GM21723 (cell line): ENCODE results near the gene SCARB1.
A peak's percentile ranks its signal among the peaks of the same experiment; 100 is the strongest.
"Not testable (repeated sequence)": the region's sequence is repeated elsewhere in the genome, so short reads cannot be mapped to it uniquely, and the experiment has no call there.

Experiments
- ATAC-seq: cut with Tn5 transposase; IDR thresholded peaks from one replicate; pipeline ENCODE4 v1.9.1; 2021; ENCODE audit warnings: mild to moderate bottlenecking, moderate library complexity; ENCODE audit not compliant: unreplicated experiment

The SCARB1 gene

DNA sequence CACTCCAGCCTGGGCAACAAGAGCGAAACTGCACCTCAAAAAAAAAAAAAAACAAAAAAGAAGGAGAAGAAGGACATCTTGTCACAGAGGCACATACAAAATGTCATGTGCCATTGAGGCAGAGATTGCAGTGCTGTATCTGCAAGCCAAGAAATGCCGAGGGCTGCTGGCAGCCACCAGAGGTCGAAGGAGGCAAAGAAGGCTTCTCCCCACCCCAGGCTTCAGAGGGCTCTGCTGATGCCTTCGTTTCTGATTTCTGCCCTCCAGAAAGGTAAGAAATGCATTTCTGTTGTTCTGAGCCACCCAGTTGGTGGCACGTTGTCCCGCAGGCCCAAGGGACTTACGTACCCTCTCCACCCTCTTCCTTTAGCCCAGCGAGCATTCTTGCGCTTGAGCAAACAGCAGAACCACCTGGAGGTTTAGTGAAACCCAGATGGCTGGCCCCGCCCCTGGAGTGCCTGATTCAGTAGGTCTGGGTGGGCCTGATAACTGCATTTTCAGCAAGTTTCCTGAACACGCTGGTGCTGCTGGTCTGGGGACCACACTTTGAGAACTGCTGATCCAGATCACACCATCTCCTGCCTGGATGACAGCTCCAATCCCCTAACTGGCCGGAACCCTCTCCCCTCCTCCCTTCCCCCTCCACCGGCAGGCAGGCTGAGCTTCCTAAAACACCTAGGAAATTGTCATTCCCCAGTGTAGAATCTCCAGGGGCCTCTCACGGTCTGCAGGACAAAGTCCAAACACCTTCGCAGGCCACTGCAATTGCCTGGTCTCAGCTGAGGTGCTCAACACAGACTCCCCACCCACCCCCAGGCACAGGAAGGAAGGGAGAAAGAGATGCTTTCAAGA, 21.1 kb upstream of the SCARB1 start:
- ATAC-seq, result peak; percentile 84

DNA sequence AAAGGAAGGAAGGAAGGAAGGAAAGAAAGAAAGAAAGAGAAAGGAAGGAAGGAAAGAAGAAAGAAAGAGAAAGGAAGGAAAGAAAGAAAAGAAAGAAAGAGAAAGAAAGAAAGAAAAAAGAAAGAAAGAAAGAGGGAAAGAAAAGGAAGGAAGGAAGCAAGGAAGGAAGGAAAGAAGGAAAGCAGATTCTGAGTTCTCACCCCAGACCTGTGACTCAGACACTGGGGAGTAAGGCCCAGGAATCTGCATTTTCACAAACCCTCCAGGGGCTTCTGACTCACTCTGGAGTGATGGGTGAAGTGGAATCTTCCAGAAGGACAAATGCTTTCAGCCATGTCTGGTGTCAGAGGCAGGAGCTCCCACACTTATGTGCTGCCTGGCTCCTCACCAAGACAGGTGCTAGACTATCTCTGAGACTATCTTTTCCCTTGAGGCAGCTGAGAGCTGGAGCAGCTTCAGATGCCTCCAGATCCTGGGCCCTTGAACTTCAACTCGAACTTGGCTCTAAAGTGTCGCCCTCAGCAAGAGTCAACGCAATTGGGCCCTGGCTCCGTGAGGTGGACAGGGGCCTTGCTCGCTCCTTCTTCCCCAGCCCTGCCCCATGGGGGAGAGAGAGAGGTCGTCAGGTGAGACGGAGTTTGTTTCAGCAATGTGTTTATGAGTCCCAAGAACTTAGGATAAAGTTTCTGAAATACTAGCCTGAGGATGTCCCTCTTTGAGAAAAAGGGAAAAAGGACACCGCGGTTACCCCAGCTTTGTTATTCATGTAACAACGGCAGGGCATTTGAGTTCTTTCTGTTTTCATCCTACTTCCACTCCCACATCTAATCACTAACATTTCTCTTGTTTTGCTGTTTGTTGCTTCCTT, 19.8 kb upstream of the SCARB1 start:
- no peak for ATAC-seq

DNA sequence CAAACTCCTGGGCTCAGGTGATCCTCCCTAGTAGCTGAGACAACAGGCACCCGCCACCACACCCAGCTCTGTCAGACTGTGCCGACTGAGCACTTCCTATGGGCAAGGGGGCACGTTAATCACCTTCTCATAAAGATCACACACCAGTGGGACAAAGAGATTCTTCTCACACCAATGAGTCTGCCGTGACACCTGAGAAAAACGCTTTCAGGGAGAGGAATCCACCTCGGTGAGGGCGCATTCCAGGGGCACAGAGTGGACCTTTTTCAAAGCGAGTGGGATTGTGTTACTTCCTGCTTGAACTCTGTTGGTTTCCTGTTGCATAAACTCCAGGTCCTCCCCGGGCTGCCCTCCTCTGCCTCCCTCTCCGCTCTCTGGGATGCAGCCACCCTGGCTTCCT, 17.5 kb upstream of the SCARB1 start:
- ATAC-seq, result no peak

DNA sequence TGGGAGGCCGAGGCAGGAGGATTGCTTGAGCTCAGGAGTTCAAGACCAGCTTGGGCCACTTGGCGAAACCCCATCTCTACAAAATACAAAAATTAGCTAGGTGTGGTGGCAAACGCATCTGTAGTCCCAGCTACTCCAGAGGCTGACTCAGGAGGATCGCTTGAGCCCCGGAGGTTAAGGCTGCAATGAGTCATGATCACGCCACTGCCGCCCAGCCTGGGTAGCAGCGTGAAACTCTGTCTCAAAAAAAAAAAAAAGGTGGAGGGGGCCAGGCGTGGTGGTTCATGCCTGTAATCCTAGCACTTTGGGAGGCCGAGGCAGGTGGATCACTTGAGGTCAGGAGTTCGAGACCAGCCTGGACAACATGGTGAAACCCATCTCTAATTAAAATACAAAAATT, 16.7 kb upstream of the SCARB1 start:
- ATAC-seq, result not testable (repeated sequence)

DNA sequence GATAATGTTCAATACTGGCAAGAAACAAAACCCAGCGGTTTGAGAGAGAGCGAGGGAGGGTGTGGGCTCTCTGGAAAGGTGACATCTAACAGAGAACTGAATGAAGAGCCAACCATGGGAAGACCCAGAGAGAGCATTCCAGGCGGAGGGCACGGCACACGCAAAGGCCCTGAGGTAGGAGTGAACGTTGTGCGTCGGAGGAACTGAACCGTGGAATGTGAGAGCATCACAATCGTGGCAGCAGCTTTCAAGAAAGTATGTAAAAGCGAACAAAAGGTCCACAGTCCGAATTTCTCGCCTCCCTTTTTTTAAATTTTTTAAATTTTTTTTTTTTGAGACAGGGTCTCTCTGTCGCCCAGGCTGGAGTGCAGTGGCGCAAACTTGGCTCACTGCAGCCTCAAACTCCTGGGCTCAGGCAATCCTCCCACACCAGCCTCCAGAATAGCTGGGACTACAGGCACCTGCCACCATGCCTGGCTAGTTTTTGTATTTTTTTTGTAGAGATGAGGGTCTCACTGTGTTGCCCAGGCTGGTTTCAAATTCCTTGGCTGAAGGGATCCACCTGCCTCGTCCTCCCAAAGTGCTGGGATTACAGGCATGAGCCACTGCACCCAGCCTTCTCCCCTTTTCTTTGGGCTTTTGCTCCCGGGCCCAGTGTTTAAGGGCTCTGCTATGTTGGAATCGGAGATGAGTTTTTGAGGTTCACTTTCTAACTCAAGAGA, 15.3 kb upstream of the SCARB1 start:
- no peak for ATAC-seq

DNA sequence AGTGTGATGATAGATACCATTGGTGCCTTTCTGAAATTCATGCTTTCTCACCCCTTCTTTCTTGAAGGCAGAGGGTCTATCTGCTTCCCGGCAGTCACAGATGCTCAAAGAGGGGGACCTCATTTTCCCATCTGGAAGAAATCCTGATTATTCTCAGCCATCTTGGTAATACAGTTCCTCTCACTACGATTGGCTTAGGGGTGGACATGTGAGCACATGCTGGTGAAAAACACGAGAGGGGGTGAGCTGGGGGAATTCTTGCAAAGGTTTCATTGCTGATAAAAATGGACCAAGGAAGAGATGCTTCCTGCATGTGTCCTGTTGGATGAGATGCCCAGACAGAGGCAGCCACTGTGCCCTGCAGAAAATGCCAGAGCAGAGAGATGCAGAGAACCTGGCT, 13.8 kb upstream of the SCARB1 start:
- ATAC-seq, result no peak

DNA sequence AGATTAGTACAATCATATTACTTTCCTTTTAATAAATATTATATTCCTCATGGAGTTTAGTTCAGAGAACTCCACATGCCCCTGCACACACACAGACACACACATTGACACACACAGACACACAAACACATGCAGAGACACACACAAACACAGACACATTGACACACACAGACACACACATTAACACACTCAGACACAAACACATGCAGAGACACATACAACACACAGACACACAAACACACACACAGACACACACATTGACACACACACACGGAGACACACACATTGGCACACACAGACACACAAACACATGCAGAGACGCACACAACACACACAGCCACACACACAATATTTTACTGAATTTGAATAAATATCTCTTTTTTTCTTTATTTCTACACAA, 12.5 kb upstream of the SCARB1 start:
- ATAC-seq, result no peak

DNA sequence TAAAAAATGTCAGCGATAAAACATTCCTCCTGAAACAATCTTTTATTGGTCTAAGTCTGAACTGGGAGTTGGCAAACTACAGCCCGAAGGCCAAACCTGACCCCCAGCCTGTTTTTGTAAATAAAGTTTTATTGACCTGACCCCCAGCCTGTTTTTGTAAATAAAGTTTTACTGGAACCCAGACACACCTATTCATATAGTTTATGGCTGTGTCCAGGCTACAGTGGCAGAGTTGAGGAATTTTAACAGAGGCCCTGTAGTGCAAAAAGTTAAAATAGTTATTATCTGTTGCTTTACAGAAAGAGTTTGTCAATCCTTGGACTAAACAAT, 12.1 kb upstream of the SCARB1 start:
- ATAC-seq, result no peak

DNA sequence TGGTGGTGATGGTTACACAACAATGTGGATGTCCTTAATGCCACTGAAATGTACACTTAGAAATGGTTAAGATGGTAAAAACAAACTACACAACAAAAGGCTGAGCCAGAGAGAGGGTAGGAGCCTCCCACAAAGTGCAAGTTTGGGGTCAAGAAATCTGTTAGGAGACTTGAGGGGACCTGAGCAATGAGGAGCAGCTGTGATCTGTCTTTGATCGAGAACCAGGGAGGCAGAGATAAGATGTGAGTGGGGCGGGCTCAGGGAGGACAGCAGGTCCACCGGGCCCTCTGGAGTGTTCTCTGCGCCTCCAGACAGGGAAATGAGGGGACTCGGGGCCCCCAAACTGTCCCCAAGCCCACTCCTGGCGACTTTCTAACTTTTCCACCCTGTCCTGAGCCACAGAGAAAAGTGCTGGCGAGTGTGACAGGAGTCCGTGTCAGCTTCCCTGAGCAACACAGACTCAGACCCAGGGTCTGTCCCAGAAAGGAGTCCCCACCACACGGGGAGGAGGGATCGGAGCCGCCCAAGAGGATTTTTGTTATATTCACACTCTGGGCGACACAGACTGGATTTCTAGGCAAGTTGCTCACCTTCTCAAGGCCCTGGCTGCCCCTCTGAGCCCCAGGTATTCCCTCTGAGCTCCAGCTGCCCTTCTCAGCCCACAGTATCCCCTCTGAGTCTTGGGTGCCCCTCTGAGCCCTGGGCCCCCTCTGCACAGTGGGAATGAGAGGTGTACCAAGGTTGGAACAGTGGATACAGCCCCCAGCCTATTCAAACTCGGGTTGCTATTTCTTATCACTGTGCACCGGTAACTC, 11.5 kb upstream of the SCARB1 start:
- no peak for ATAC-seq

DNA sequence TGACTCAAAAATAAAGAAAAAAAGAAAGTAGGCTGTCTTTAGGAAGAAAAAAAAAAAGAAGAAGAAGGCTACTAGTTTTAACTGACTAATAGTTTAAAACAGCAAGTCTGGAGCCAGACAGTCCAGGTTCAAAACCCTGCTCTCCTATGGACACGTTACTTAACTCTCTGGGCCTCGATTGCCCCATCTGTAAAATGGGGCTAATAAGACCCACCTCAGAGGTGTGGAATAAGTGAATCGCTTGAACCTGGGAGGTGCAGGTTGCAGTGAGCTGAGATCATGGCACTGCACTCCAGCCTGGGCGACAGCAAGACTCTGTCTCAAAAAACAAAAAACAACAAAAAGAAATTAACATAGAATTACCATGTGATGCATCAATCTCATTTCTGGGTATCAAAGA, 10.5 kb upstream of the SCARB1 start:
- no peak for ATAC-seq

DNA sequence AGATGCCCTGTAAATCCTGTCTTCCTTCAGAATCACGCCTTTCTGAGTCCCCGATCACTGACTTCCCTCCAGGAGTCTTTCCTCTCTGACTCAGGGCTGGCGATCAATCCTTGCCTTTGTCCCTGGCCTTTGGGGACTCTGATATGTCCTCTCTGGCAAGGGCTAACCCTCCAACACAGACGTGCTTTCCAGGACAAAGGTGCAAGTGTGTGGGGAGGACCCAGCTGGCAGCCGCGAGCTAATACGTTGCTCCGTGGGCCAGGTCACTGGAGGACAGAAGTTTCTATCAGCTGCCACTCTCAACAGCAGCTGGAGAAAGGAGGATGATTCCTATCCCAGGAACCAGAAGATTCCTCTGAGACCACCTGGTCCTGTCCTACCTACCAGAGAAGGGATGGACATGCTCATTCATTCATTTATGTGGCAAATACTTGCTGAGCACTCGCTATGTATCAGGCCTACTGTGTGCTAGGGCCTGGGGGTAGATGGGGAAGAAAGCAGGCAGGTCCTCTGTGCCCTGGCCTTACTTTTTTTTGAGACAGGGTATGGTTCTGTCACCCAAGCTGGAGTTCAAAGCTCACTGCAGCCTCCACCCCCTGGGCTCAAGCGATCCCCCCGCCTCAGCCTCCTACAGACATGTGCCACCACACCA, 8.5 kb upstream of the SCARB1 start:
- no peak for ATAC-seq

DNA sequence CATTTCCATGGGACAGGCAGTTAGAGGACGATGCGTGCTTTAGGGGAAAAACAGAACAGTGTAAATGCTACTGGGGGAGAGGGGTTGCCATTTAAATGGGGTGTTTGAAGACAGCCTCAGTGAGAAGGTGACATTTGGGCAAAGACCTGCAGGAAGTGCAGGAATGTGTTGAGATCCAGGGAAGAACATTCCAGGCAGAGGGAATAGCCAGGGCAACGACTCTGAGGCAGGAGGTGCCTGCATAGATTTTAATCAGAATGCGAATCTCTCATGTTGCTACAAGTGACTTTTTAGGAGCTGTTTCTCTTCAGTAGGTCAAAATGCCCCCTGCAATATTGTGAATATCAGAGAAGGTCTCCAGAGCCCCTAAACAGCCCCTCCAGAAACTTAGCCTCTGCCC, 7.6 kb upstream of the SCARB1 start:
- ATAC-seq, result no peak

DNA sequence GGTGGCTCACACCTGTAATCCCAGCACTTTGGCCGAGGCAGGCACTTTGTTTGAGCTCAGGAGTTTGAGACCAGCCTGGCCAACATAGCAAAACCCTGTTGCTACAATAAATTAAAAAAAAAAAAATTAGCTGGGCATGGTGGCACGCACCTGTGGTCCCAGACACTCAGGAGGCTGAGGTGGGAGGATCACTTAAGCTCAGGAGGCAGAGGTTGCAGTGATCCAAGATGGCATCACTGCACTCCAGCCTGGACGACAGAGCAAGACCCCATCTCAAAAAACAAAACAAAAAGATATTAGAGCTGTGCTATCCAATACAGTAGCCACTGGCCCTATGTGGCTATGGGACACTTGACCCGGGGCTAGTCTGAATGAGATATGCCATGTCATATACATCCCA, 6.9 kb upstream of the SCARB1 start:
- no peak for ATAC-seq

DNA sequence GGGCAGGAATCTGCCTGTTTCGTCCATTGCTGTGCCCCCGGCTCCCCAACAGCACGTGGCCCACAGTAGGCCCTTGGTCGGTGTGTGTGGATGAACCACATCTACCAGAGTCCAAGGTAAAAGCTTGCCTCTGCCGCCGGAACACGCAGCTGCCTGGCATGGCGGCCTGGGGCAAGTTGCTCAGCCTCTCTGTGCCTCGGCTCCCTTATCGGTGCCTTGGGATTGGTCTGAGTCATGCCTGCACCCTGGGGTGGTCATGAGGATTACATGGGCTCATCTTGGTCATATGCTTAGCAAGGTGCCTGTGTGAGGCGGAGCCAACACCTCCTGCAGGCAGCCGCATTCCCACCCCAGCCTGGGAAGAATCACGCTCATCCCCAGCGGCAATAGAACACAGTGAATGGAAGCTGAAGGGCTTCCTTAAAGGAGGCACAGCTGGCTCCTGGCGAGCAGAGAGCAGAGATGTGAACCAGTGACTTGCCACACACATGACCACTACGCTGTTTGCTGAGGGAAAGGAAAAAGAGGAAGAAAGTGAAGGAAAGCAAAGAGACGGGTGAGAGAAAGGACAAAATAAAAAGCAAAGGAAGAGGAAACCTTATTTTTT, 5.5 kb upstream of the SCARB1 start:
- no peak for ATAC-seq

DNA sequence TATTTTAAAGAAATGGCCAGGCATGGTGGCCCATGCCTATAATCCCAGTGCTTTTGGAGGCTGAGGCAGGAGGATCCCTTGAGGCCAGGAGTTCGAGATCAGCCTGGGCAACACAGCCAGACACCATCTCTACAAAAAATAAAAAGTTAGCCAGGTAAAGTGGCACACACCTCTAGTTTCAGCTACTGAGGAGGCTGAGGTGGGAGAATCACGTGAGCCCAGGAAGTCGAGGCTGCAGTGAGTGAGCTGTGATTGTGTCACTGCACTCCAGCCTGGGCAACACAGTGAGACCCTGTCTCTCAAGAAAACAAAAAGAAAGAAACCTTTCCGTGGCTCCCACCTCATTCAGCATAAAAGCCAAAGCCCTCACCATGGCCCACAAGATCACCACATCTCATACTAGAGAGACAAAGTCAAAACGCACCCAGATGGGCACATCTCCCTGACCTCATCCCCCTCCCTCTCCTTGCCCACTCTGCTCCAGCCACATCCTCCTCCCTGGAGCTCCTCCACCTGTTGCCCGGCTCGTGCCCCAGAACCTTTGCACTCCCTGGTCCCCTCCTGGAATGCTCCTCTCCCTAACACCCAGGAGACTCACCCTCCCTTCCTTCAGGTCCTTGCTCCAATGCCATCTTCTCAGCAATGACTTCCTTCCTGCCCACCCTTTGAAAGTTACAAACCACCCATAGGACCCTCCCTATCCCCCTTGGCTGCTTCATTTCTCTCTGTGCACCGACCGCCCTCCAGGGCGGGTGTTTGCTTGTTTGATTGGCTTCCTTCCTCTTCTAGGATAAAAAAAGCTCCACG, 4.8 kb upstream of the SCARB1 start:
- no peak for ATAC-seq

DNA sequence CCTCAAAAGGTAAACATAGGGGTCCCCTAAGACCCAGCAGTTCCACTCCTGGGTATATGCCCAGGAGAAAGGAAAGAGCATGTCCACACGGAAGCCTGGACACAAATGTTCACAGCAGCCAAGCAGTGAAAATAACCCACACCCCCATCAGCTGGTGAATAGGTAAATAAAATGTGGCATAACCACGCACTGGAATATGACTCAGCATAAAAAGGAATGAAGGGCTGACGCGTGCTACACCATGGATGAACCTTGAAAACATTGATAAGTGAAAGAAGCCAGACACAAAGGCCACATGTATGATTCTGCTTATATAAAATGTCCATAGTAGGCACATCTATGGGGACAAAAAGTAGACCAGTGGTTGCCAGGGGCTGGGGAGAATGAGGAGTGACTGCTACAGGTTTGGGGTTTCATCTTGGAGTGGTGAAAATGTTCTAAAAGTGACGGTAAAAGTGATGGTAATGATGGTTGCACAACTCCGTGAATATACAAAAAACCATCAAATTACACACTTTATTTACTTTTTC, 3.8 kb upstream of the SCARB1 start:
- no peak for ATAC-seq

DNA sequence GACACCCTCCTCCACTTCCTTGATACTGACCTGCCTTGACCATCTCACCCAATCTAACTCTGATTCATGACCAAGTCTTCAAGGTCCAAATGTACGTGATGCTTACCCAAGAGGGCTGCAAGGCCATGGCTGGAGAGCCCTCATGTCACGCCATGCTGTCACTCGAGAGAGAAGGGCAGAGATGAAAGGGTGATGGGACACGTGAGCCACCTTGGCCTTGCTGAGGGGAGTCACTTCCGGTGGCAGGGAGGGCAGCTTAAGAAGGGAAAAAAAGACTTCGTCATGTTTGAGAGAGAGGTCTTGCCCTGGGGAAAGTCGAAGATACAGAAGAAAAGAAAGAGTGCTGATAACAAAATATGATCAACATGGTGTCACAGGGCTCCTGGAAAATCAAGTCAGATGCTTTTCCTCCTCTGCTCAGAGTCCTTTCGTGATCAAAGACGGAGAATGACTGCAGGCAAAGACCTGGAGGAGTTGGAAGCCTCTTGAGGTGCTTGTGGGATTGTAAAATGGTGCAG, 3.3 kb upstream of the SCARB1 start:
- ATAC-seq, result no peak

DNA sequence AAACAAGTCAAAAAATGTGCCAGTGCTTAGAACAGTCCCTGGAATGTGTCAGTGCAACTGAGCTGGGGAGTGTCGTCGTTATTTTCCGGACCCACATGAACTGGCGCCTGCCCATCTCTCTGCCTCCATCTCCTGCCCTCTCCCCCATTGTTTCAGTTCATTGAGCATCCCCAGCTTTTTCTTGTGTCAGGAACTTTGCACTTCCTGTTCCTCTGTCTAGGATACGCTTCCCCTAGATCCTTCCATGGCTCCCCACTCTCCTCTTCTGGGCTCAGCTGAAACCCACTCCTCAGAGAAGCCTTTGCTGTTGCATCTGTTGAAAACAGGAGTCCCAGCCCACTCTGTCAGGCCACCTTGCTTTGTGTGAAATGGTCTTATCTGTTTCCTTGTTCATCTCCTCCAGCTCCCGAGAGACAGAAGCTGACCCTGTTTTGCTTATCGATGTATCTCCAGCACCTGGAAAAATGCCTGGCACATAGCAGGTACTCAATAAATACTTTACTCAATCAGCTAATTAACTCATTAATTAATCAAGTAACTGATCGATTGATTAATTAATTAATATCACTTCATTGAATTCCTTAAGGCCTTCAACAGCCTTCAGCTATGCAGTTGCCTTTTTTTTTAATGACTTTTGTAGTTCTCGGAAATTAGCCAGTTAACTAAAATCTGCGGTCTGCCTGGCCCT, 2.7 kb upstream of the SCARB1 start:
- no peak for ATAC-seq
